CD4-positive, alpha-beta T cell treated with Interleukin-17A for 1 hour (primary cell): Measurements from ENCODE around the gene KRT78.
A peak's percentile ranks its signal among the peaks of the same experiment; 100 is the strongest.
"Not testable (repeated sequence)": the region's sequence is repeated elsewhere in the genome, so short reads cannot be mapped to it uniquely, and the experiment has no call there.

Experiments used
- DNase-seq: peaks from one replicate; pipeline ENCODE4 v3.0.0-alpha.2; 2020

KRT78 gene

GRCh38 chr12:52848661-52849255 is at the start of gene KRT78:
TSS of gene KRT78 (minus strand) at chr12:52848994. CDS start at chr12:52848930, 64 bp downstream.
- DNase-seq: no peak

DNA sequence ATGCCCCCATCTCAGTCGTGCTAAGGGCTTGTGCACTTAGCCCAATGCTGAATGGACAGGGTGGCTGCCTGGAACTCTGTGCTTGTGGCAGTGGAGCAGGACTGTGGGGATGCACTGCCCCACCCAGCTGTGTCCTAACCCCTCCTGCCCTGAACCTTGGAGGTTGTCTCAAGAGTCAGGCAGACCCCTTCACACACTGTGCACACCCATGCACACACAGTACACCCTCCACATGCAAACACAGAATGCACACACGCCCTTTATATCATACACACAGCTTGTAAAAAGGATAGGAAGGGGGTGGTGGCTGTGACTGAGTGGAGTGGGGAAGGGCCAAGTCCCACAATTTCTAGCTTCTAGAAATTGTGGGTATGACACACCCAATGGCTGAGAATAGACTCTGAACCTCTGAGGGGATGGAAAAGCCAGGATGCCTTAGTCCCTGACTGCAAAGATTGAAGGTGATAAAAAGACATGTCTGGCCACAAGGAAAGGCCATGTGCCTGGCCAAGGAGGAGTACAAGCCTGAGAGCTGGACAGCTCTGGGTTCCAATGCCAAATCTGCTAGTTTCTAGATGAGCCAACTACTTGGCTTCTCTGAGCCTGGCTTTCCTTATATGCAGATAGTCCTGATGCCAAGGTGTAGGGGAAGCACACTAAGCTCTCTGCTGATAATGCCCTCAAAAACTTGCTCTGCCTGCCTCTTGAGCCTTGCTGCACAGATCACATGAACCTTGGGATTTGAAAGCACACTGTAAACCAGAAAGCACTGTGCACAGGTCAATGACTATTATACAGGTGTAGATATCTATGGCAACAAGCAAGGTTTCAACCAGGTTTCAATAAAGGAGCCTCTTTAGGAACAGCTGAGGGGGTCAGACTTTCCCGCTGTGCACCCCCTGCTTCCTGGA is 47.7 kb upstream of the KRT78 start:
- DNase-seq: no peak

DNA sequence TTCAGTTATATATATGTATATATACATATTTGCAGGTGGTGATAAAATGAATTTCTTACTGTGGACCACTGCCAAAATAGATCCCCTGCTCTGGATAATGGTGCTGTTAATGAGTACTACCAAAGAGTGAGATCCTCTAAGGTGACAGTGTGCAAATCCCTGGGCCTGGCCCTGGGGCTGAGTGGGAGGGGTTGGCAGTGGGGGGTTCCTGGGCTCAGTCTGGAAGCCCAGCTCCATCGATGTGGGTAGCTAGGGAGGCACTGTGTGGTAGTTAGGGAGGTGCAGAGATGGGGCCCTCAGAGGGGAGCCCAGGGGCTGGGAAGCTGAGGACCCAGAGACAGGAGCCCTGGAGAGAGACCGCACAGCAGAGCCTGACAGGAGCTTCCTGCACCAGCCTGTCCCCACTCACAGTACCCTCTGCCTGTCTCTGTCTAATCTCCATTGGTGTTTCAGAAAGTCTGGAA is 47.0 kb upstream of the KRT78 start:
- DNase-seq: no peak

GRCh38 chr12:52892974-52893373 is 44.2 kb upstream of the KRT78 start:
- no peak for DNase-seq

- DNase-seq: no peak
These were observed 43.5 kb upstream of the KRT78 start for GRCh38 chr12:52892207-52892852.

- DNase-seq: no peak
These were observed 42.2 kb upstream of the KRT78 start for GRCh38 chr12:52891044-52891443.

- DNase-seq: no peak
These were observed 41.6 kb upstream of the KRT78 start for GRCh38 chr12:52890417-52890816.

DNA sequence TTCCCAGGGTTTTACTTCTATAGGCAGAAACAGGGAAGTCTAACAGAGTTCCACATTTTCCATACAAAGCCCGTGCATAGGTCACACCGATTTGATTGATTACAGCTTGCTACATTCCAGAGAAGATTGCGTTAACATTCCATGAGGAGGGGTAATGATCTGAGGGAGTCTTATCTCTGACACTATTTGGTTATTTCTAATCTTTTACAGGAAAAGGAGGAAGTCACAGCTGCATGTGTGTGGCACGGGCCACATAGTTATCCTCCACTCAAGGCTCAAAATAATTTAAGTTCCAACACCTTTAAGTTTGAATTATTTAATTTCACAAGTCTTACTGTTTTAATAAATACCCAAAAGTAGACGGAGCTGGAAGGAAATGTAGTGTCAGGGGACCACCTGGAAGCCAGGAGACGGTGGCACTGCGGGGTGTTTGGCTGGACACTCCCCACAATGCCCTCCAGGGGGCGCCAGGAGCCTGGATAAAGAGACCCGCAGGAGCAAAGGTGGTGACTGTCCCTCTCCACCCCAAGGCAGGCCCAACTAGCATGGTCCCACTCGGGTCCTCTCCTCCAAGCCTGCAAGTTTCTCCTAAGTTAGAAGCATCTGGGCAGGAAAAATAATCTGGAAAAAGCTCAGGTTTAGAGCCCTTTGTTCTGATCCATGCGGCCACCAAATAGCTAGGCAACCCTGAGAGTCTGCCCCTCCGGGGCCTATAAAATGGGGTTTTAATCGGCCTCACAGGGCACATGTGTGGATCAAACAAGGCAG is 35.9 kb upstream of the KRT78 start:
- DNase-seq: peak; percentile 76

DNA sequence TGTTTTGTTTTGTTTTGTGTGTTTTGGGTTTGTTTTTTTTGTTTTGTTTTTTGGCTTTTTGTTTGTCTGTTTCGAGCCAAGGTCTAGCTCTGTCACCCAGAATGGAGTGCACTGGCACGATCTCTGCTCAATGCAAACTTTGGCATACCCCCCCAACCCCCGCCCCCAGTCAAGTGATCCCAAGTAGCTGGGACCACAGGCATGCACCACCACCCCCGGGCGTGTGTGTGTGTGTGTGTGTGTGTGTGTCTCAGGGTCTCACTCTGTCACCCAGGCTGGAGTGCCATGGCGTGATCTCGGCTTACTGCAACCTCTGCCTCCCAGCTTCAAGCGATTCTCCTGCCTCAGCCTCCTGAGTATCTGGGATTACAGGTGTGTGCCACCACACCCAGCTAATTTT is 31.7 kb upstream of the KRT78 start:
- not testable (repeated sequence) for DNase-seq

GRCh38 chr12:52879394-52880351 is 30.9 kb upstream of the KRT78 start:
- DNase-seq: peak; percentile 66

DNA sequence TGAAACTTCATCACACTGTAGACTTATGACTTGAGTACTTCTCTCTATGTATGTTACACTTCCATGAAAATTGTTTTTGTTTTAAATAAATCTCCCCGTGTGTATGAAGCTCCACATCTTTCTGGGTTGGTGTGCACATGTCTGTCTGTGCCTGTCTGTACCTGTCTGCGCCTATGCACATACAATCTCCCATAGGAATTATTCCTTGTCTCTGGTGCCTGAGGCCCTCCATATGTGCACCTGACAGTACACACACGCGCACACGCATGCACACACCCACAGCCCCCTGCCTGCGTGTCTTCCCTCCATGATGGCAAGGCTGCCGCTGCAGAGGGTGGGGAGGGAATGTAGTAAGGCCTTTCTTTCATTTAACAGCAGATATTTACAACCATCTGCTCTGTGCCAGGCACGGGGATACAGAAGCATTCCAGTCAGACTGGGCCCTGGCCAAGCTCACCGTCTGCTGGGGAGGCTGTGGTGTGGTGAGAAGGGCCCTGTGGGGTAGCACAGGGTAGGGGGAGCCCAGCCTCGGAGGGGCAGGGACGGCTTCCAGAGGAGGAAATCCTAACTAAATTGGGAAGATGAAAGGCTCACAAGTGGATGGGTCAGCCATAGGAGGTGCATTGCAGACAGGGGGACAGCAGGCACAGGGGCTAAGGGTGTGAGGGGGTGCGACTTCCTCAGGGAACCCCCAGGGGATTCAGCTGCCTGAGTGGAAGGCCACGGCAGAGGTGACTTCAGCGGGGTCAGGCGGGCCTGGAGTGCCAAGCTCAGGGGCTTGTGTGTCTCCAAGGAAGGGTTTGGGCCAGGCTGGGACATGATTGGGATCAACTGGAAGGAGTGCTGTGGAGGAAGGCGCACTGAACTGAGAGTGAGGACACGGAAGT is 30.0 kb upstream of the KRT78 start:
- no peak for DNase-seq

- DNase-seq: no peak
These were observed 28.4 kb upstream of the KRT78 start for GRCh38 chr12:52877242-52877641.

- DNase-seq: no peak
These were observed 27.6 kb upstream of the KRT78 start for GRCh38 chr12:52876372-52876771.

DNA sequence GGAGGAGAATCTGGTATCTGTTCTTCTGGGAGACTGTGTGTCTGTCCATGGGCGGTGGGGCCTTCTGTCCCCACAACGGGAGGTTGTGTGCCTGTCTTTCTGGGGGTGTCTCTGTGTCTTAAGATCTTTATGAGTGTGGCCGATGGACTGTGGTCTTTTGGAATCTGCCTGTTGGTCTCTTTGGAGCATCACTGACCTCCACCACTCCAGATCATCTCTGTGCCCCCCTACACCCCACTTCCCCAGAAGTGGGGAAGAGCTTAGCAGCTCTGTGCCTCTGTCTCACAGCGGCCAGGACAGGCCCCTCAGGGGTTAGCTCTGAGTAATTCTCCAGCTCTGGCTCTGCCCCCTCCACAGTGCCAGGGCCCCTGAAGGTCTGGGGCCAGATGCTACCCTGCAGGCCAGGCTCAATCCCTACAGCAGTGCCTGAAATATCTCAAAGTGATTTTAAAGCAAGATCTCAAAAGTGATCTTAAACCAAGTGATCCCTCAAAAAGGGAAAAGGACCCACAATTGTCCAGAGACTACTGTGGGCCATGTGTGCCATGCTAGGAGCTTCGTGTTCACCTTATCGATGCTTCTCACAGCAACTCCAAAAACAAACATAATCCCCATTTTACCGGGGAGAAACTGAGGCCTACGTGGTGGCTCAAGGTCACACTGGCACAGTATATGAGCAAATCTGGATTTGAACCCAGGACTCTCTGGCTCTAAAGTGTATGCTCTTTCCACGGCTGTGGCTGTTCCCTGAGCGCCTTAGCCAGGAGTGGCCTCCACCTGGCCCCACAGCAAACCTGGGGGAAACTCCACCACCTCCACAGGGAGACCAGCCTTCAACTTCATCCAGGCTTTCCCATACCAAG is 26.0 kb upstream of the KRT78 start:
- DNase-seq: no peak

GRCh38 chr12:52873832-52874572 is 25.2 kb upstream of the KRT78 start:
- peak; percentile 46 for DNase-seq

DNA sequence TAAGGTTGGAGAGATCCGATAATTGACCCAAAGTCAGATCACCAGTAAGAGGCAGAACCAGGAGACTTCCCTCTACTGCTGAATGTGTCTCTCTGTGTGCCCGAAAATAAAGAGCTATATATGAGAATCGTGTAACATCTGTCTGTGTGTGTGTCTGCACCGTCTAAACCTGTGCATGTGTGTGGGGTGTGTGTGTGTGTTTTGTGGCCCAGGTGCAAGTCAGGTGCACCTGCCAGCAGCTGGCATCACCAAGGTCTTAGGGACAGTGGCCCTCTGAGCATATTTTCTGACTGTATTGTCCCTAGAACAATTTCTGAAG is 24.7 kb upstream of the KRT78 start:
- no peak for DNase-seq

- DNase-seq: no peak
These were observed 24.0 kb upstream of the KRT78 start for GRCh38 chr12:52872644-52873389.
